ENCODE measurements around the gene NEO1.
A peak's percentile ranks its signal among the peaks of the same experiment; 100 is the strongest.
"Not testable (repeated sequence)": the region's sequence is repeated elsewhere in the genome, so short reads cannot be mapped to it uniquely, and the experiment has no call there.

The NEO1 gene

GRCh38 chr15:73295630-73296286, 243.5 kb downstream of the NEO1 start:
- H3K27ac Mint-ChIP-seq, result no peak overlapping the region
- peak; percentile 36 for ATAC-seq
- H3K36me3 Mint-ChIP-seq, result peaks cover 11% of the 10 kb centered on the region
- H3K9me3 Mint-ChIP-seq, result no peaks in the 10 kb centered on the region
- H3K4me1 Mint-ChIP-seq, result no peaks in the 10 kb centered on the region
- DNase-seq (ENCODE audit: low spot score in 2 of 2), result no peak
- no peak overlapping the region for H3K4me3 Mint-ChIP-seq

GRCh38 chr15:73296609-73297353, 244.5 kb downstream of the NEO1 start:
- no peak for ATAC-seq
- Mint-ChIP-seq H3K9me3 (no peaks in the 10 kb centered on the region), H3K4me1 (no peaks in the 10 kb centered on the region), H3K27ac (no peak overlapping the region), H3K36me3 (peaks cover 17% of the 10 kb centered on the region), H3K4me3 (no peak overlapping the region)
- no peak for DNase-seq (ENCODE audit: low spot score in 2 of 2)

- Mint-ChIP-seq H3K36me3 (peaks cover 27% of the 10 kb centered on the region), H3K9me3 (no peaks in the 10 kb centered on the region), H3K27ac (no peak overlapping the region), H3K4me1 (peaks cover 7% of the 10 kb centered on the region), H3K4me3 (no peak overlapping the region)
- no peak for DNase-seq (ENCODE audit: low spot score in 2 of 2)
- no peak for ATAC-seq
Measured at GRCh38 chr15:73298522-73299245, 246.4 kb downstream of the NEO1 start.

GRCh38 chr15:73300286-73300685, 248.0 kb downstream of the NEO1 start:
- peaks cover 27% of the 10 kb centered on the region for H3K36me3 Mint-ChIP-seq
- not testable (repeated sequence) for H3K9me3 Mint-ChIP-seq; ATAC-seq; H3K27ac Mint-ChIP-seq; DNase-seq (ENCODE audit: low spot score in 2 of 2); H3K4me3 Mint-ChIP-seq; H3K4me1 Mint-ChIP-seq

- no peak overlapping the region for H3K27ac Mint-ChIP-seq
- DNase-seq (ENCODE audit: low spot score in 2 of 2), result no peak
- H3K4me1 Mint-ChIP-seq, result peaks cover 7% of the 10 kb centered on the region
- H3K4me3 Mint-ChIP-seq, result no peak overlapping the region
- no peak for ATAC-seq
- no peaks in the 10 kb centered on the region for H3K9me3 Mint-ChIP-seq
- H3K36me3 Mint-ChIP-seq, result peaks cover 27% of the 10 kb centered on the region
Measured at GRCh38 chr15:73303636-73304035, 251.4 kb downstream of the NEO1 start.

GRCh38 chr15:73305331-73306211, 253.3 kb downstream of the NEO1 start:
- H3K9me3 Mint-ChIP-seq, result no peaks in the 10 kb centered on the region
- peaks cover 16% of the 10 kb centered on the region for H3K36me3 Mint-ChIP-seq
- H3K4me1 Mint-ChIP-seq, result peaks cover 7% of the 10 kb centered on the region
- ATAC-seq (peak; percentile 64), DNase-seq (ENCODE audit: low spot score in 2 of 2) (no peak)
- H3K4me3 Mint-ChIP-seq, result no peak overlapping the region
- no peak overlapping the region for H3K27ac Mint-ChIP-seq

- Mint-ChIP-seq H3K27ac (no peak overlapping the region), H3K4me3 (no peak overlapping the region), H3K4me1 (no peaks in the 10 kb centered on the region), H3K36me3 (no peaks in the 10 kb centered on the region), H3K9me3 (no peaks in the 10 kb centered on the region)
- DNase-seq (ENCODE audit: low spot score in 2 of 2) (no peak), ATAC-seq (no peak)
Measured at GRCh38 chr15:73308305-73308704, 256.0 kb downstream of the NEO1 start.

- DNase-seq (ENCODE audit: low spot score in 2 of 2), result no peak
- no peak for ATAC-seq
- Mint-ChIP-seq H3K9me3 (no peaks in the 10 kb centered on the region), H3K36me3 (no peaks in the 10 kb centered on the region), H3K4me1 (peaks cover 5% of the 10 kb centered on the region), H3K27ac (no peak overlapping the region), H3K4me3 (no peak overlapping the region)
Measured at GRCh38 chr15:73313861-73314260, 261.6 kb downstream of the NEO1 start.

GRCh38 chr15:73317651-73318462, 265.6 kb downstream of the NEO1 start:
- DNase-seq (ENCODE audit: low spot score in 2 of 2), result no peak
- H3K9me3 Mint-ChIP-seq, result no peaks in the 10 kb centered on the region
- H3K4me3 Mint-ChIP-seq, result no peak overlapping the region
- peak overlapping the region; percentile 13 for H3K27ac Mint-ChIP-seq
- no peaks in the 10 kb centered on the region for H3K36me3 Mint-ChIP-seq
- ATAC-seq, result no peak
- peaks cover 11% of the 10 kb centered on the region for H3K4me1 Mint-ChIP-seq

GRCh38 chr15:73318463-73319351, 266.4 kb downstream of the NEO1 start:
- peak; percentile 45 for ATAC-seq
- no peaks in the 10 kb centered on the region for H3K9me3 Mint-ChIP-seq
- no peaks in the 10 kb centered on the region for H3K36me3 Mint-ChIP-seq
- H3K4me3 Mint-ChIP-seq, result no peak overlapping the region
- no peak for DNase-seq (ENCODE audit: low spot score in 2 of 2)
- H3K27ac Mint-ChIP-seq, result no peak overlapping the region
- H3K4me1 Mint-ChIP-seq, result peaks cover 11% of the 10 kb centered on the region

GRCh38 chr15:73319460-73320245, 267.4 kb downstream of the NEO1 start:
- Mint-ChIP-seq H3K4me3 (no peak overlapping the region), H3K9me3 (no peaks in the 10 kb centered on the region), H3K36me3 (no peaks in the 10 kb centered on the region), H3K4me1 (peaks cover 11% of the 10 kb centered on the region), H3K27ac (no peak overlapping the region)
- DNase-seq (ENCODE audit: low spot score in 2 of 2), result no peak
- ATAC-seq, result no peak

- Mint-ChIP-seq H3K36me3 (no peaks in the 10 kb centered on the region), H3K4me1 (peaks cover 14% of the 10 kb centered on the region), H3K27ac (no peak overlapping the region), H3K4me3 (no peak overlapping the region), H3K9me3 (no peaks in the 10 kb centered on the region)
- no peak for DNase-seq (ENCODE audit: low spot score in 2 of 2)
- ATAC-seq, result no peak
Measured at GRCh38 chr15:73320619-73321180, 268.4 kb downstream of the NEO1 start.

All from stimulated activated effector memory CD8-positive, alpha-beta T cell treated with anti-CD3 and anti-CD28 coated beads, Interleukin-12 subunit alpha, Interleukin-12 subunit beta, amount 100 ng/mL, for 72 hours (primary cell).